DOHH2 (cell line): ENCODE data around the gene COL25A1.

Experiments used
- H3F3A ChIP-seq: fragments of 200-600 bp; sonication (generic), shearing (Covaris generic); 2 replicates; pipeline ENCODE4 v1.6.0; 2016; ENCODE audit warnings: antibody characterized with exemption, mild to moderate bottlenecking; ENCODE audit not compliant: control insufficient read depth, insufficient read depth
- H3K27ac ChIP-seq: fragments of 200-600 bp; sonication (generic); 2 replicates; pipeline ENCODE4 v1.5.1; 2014; ENCODE audit warnings: low read depth, mild to moderate bottlenecking, low read length, moderate library complexity
- H3K27me3 ChIP-seq: fragments of 200-600 bp; sonication (generic); 2 replicates; pipeline ENCODE4 v1.6.1; 2014; ENCODE audit warnings: mild to moderate bottlenecking, low read length, mixed read lengths; ENCODE audit not compliant: control insufficient read depth
- H3K36me3 ChIP-seq: fragments of 200-600 bp; sonication (generic); 2 replicates; pipeline ENCODE4 v1.6.1; 2014; ENCODE audit warnings: mild to moderate bottlenecking, low read length, moderate library complexity, mixed read lengths; ENCODE audit not compliant: control insufficient read depth
- H3K4me1 ChIP-seq: fragments of 200-600 bp; sonication (generic); 2 replicates; pipeline ENCODE4 v1.6.1; 2014; ENCODE audit warnings: mild to moderate bottlenecking, low read length, mixed read lengths; ENCODE audit not compliant: control insufficient read depth
- H3K4me2 ChIP-seq: fragments of 200-600 bp; sonication (generic); 2 replicates; pipeline ENCODE4 v1.6.0; 2014; ENCODE audit warnings: mild to moderate bottlenecking, low read length, moderate library complexity
- H3K4me3 ChIP-seq: fragments of 200-600 bp; sonication (generic); 2 replicates; pipeline ENCODE4 v1.5.1; 2014; ENCODE audit warnings: mild to moderate bottlenecking, low read length, mixed read lengths
- H3K79me2 ChIP-seq: fragments of 200-600 bp; sonication (generic); 2 replicates; pipeline ENCODE4 v1.6.1; 2014; ENCODE audit warnings: mild to moderate bottlenecking, low read length, mixed read lengths; ENCODE audit not compliant: control insufficient read depth
- H3K9me2 ChIP-seq: fragments of 200-600 bp; sonication (generic); replicated peaks from 2 replicates; pipeline ENCODE4 v1.6.1; 2014; ENCODE audit warnings: mild to moderate bottlenecking, low read length, mixed read lengths; ENCODE audit not compliant: control insufficient read depth
- H3K9me3 ChIP-seq: fragments of 200-600 bp; sonication (generic); 2 replicates; pipeline ENCODE4 v1.6.1; 2014; ENCODE audit warnings: antibody characterized with exemption, low read length, mixed read lengths; ENCODE audit not compliant: control insufficient read depth, insufficient read depth
- H4K20me1 ChIP-seq: fragments of 200-600 bp; sonication (generic); 2 replicates; pipeline ENCODE4 v1.6.0; 2014; ENCODE audit warnings: low read depth, mild to moderate bottlenecking, antibody characterized with exemption, low read length, moderate library complexity; ENCODE audit not compliant: control insufficient read depth, insufficient read depth
- EZH2phosphoT487 ChIP-seq: fragments of 200-600 bp; sonication (generic); IDR thresholded peaks from 2 replicates; pipeline ENCODE4 v1.6.1; 2017; ENCODE audit warnings: borderline replicate concordance, mild to moderate bottlenecking, antibody characterized with exemption, low read length, moderate library complexity, mixed read lengths
- TF ChIP-seq, protein P1 (sequence below): fragments of 200-600 bp; sonication (generic); IDR thresholded peaks from one replicate; pipeline ENCODE4 v1.5.1; 2014; ENCODE audit warnings: antibody characterized with exemption, mild to moderate bottlenecking, low read depth, low read length; ENCODE audit not compliant: poor library complexity, severe bottlenecking

The COL25A1 gene

DNA sequence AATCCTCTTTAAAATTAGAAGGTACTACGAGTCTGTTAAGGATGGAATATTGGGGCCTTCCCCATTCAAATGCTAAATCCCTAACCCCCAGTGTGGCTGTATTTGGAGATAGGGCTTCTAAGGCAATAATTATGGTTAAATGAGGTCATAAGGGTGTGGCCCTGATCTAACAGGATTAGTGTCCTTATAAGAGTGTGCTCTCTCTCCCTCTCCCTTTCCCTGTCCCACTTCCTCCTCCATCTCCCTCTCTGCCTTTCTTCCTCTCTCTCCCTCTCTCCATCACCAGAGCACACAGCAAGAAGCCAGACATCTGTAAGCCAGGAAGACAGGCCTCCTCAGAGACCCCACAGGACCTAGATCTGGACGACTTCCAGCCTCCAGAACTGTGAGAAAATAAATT lies 116.9 kb downstream of the COL25A1 start:
- no peaks in the 10 kb centered on the region for H3K79me2 ChIP-seq
- no peaks in the 10 kb centered on the region for H3K4me1 ChIP-seq
- no peaks in the 10 kb centered on the region for H4K20me1 ChIP-seq
- TF ChIP-seq, protein P1, sequence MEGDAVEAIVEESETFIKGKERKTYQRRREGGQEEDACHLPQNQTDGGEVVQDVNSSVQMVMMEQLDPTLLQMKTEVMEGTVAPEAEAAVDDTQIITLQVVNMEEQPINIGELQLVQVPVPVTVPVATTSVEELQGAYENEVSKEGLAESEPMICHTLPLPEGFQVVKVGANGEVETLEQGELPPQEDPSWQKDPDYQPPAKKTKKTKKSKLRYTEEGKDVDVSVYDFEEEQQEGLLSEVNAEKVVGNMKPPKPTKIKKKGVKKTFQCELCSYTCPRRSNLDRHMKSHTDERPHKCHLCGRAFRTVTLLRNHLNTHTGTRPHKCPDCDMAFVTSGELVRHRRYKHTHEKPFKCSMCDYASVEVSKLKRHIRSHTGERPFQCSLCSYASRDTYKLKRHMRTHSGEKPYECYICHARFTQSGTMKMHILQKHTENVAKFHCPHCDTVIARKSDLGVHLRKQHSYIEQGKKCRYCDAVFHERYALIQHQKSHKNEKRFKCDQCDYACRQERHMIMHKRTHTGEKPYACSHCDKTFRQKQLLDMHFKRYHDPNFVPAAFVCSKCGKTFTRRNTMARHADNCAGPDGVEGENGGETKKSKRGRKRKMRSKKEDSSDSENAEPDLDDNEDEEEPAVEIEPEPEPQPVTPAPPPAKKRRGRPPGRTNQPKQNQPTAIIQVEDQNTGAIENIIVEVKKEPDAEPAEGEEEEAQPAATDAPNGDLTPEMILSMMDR: no peak
- TF ChIP-seq EZH2phosphoT487: no peak
- H3K36me3 ChIP-seq: no peaks in the 10 kb centered on the region
- no peaks in the 10 kb centered on the region for H3F3A ChIP-seq
- H3K27ac ChIP-seq: no peak overlapping the region
- H3K4me3 ChIP-seq: no peak overlapping the region
- H3K4me2 ChIP-seq: no peak overlapping the region
- H3K9me2 ChIP-seq: no peaks in the 10 kb centered on the region
- peaks cover 7% of the 10 kb centered on the region; the same call in 1 of the 2 replicates for H3K27me3 ChIP-seq
- no peaks in the 10 kb centered on the region for H3K9me3 ChIP-seq

DNA sequence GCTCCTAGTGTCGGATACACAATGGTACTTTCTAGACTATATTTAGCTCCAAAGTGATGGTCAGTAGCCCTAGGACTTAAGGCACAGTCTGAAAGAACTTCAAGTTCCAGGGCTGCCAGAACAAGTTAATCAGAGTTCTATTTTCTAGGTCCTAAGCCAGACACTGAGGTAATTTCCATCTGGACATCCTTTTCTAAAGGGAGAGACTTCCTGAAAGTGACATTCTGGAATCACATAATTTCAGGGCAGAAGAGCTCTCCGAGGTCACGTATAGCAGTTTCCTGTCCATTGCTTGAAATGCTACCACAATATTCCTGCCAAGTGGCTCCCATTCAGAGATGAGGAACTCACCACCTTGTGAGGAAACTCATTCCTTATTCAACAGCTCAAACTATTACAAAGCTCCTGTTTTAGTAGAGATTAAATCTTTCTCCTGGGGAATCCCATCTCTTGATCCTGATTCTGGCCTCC lies 117.9 kb downstream of the COL25A1 start:
- Histone ChIP-seq H3K9me3 (no peaks in the 10 kb centered on the region), H3K4me3 (no peak overlapping the region), H3K27me3 (peaks cover 7% of the 10 kb centered on the region; the same call in 1 of the 2 replicates), H3K27ac (no peak overlapping the region), H3K4me2 (no peak overlapping the region), H3F3A (no peaks in the 10 kb centered on the region), H3K79me2 (no peaks in the 10 kb centered on the region), H3K9me2 (no peaks in the 10 kb centered on the region), H3K36me3 (no peaks in the 10 kb centered on the region), H4K20me1 (no peaks in the 10 kb centered on the region), H3K4me1 (no peaks in the 10 kb centered on the region)
- TF ChIP-seq, protein P1: no peak
- no peak for TF ChIP-seq EZH2phosphoT487

DNA sequence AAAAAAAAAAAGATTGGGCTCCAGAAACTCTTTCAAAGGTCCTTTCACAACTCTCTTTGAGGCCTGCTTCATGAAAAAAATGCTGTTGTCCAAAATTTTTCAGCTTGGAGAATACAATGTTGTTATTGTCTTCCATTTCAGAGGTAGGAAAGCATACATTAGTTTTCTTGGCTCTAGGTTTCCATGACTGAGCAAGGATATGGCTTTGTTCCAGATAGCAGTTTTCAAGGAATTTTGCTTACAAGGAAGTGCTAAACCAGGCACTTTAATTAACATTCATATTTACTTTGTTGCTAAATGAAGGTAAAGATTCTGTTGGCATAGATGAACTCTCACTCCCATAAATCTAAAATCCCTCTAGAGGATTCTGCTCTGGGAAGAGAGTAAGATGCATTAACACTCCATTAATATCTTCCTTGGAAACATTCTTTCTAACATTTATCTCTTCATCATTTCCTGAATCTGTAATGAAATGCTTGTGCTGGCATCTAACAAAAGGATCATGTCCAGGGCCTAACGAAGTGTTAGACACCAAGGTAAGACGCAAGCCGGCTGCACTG lies 118.4 kb downstream of the COL25A1 start:
- Histone ChIP-seq H3K4me3 (no peak overlapping the region), H3K9me3 (no peaks in the 10 kb centered on the region), H3K36me3 (no peaks in the 10 kb centered on the region), H3F3A (no peaks in the 10 kb centered on the region), H4K20me1 (no peaks in the 10 kb centered on the region), H3K27ac (no peak overlapping the region), H3K4me2 (no peak overlapping the region), H3K4me1 (no peaks in the 10 kb centered on the region), H3K27me3 (peaks cover 7% of the 10 kb centered on the region; the same call in 1 of the 2 replicates), H3K9me2 (no peaks in the 10 kb centered on the region), H3K79me2 (no peaks in the 10 kb centered on the region)
- TF ChIP-seq EZH2phosphoT487: no peak
- TF ChIP-seq, protein P1: no peak
